Measurements from ENCODE around the gene GGT6. TPM values are rescaled to one million over a fixed set of nuclear protein-coding genes. Genes with fewer than 3 reads are reported as not detected.

GGT6 gene
- total RNA-seq, 4 donors from 2014 or later = 214 to 308 (median 283) TPM

- H3K27me3 ChIP-seq = peaks cover 6% of the 10 kb centered on the region
- H3K4me3 ChIP-seq = no peak overlapping the region
- no peaks in the 10 kb centered on the region for H3K9me3 ChIP-seq
- TF ChIP-seq CTCF (IDR thresholded peaks at IDR 0.05) (no peak), POLR2AphosphoS5 (IDR thresholded peaks at IDR 0.05) (no peak), POLR2A (IDR thresholded peaks at IDR 0.05) (no peak), EP300 (IDR thresholded peaks at IDR 0.05; ENCODE audit: low read depth) (no peak)
- no peaks in the 10 kb centered on the region for H3K4me1 ChIP-seq
- WGBS, 2 donors (ENCODE audit: low coverage in 1 of 2) = 93 to 100% methylated on average over 1 to 3 of the region's 3 CpGs
- in situ Hi-C loops (cut with MboI; ENCODE audit: low pct_ligation_motif_present in 1 of 4, low pct_unique_long_range_greater_than_20kb in 1 of 4, low sequenced_read_pairs in 3 of 4) = no loop called here
- H3K27ac ChIP-seq = no peak overlapping the region
- H3K36me3 ChIP-seq = no peaks in the 10 kb centered on the region
- intact Hi-C loops (cut with DNase I; ENCODE audit: low total_unique reads) = no loop called here
- no peak for DNase-seq
Observed at GRCh38 chr17:4508207-4508606, 52.2 kb downstream of the GGT6 start.

- Histone ChIP-seq H3K36me3 (no peaks in the 10 kb centered on the region), H3K9me3 (no peaks in the 10 kb centered on the region), H3K27me3 (peaks cover 12% of the 10 kb centered on the region), H3K4me3 (no peak overlapping the region), H3K4me1 (no peaks in the 10 kb centered on the region), H3K27ac (no peak overlapping the region)
- 84 to 94% methylated on average over 5 to 8 of the region's 8 CpGs for WGBS, 2 donors (ENCODE audit: low coverage in 1 of 2)
- intact Hi-C loops (cut with DNase I; ENCODE audit: low total_unique reads) = no loop called here
- TF ChIP-seq POLR2AphosphoS5 (IDR thresholded peaks at IDR 0.05) (no peak), CTCF (IDR thresholded peaks at IDR 0.05) (no peak), POLR2A (IDR thresholded peaks at IDR 0.05) (no peak), EP300 (IDR thresholded peaks at IDR 0.05; ENCODE audit: low read depth) (no peak)
- DNase-seq = no peak
- in situ Hi-C loops (cut with MboI; ENCODE audit: low pct_ligation_motif_present in 1 of 4, low pct_unique_long_range_greater_than_20kb in 1 of 4, low sequenced_read_pairs in 3 of 4) = no loop called here
Observed at GRCh38 chr17:4507361-4508111, 52.8 kb downstream of the GGT6 start.

Other genes with a start within 250 kb of the GGT6 start
- 100 to 1,000 TPM in 1 of 4 donors, 10 to 100 TPM in 3; 41.6 to 104 (median 53.0) TPM for gene UBE2G1, start 193.9 kb downstream of the GGT6 start, total RNA-seq
- gene SPNS3, start 126.6 kb downstream of the GGT6 start, total RNA-seq = not detected
- gene SPNS2, start 61.7 kb downstream of the GGT6 start, total RNA-seq = 10 to 100 TPM in 3 of 4 donors, 1 to 10 TPM in 1; 8.7 to 72.0 (median 18.2) TPM
- gene MYBBP1A, start 5.2 kb downstream of the GGT6 start, total RNA-seq = 100 to 1,000 TPM in 2 of 4 donors, 10 to 100 TPM in 2; 25.4 to 148 (median 81.5) TPM
- under 1 TPM in 3 of 4 donors, not detected in 1; 0.16 to 0.96 (median 0.40) TPM for gene SMTNL2, start 24.0 kb upstream of the GGT6 start, total RNA-seq
- gene ALOX15, start 81.1 kb upstream of the GGT6 start, total RNA-seq = under 1 TPM in 2 of 4 donors, not detected in 2; 0.41 to 0.48 TPM
- 10 to 100 TPM; 12.3 to 42.2 (median 16.1) TPM for gene PELP1, start 143.6 kb upstream of the GGT6 start, total RNA-seq
- 10 to 100 TPM; 19.3 to 47.9 (median 36.8) TPM for gene ARRB2, start 150.1 kb upstream of the GGT6 start, total RNA-seq
- 10 to 100 TPM in 3 of 4 donors, 1 to 10 TPM in 1; 1.4 to 60.8 (median 34.1) TPM for gene MED11, start 170.9 kb upstream of the GGT6 start, total RNA-seq
- gene ZMYND15, start 179.3 kb upstream of the GGT6 start, total RNA-seq = 1 to 10 TPM in 1 of 4 donors, under 1 TPM in 1, not detected in 2; 0.82 to 1.4 TPM
- gene CXCL16, start 179.4 kb upstream of the GGT6 start, total RNA-seq = 10 to 100 TPM; 13.0 to 72.6 (median 27.0) TPM
- 10 to 100 TPM in 3 of 4 donors, 1 to 10 TPM in 1; 5.2 to 42.6 (median 26.1) TPM for gene TM4SF5, start 211.3 kb upstream of the GGT6 start, total RNA-seq
- gene VMO1, start 225.8 kb upstream of the GGT6 start, total RNA-seq = 1 to 10 TPM in 2 of 4 donors, under 1 TPM in 1, not detected in 1; 0.68 to 5.2 (median 1.9) TPM
- gene GLTPD2, start 228.4 kb upstream of the GGT6 start, total RNA-seq = 1 to 10 TPM in 1 of 4 donors, under 1 TPM in 1, not detected in 2; 0.41 to 1.7 TPM
- gene PSMB6, start 235.6 kb upstream of the GGT6 start, total RNA-seq = 100 to 1,000 TPM in 2 of 4 donors, 10 to 100 TPM in 2; 34.0 to 111 (median 80.9) TPM
- 10 to 100 TPM; 13.9 to 81.9 (median 18.9) TPM for gene PLD2, start 246.6 kb upstream of the GGT6 start, total RNA-seq